LNCaP clone FGC (cell line): Measurements from ENCODE around the gene FHIT.

ENCODE experiments used
- DNase-seq: peaks from one replicate; pipeline ENCODE4 v3.0.0-alpha.2; 2011; ENCODE audit warnings: low read depth
- H3K4me3 ChIP-seq: 2 replicates; pipeline ENCODE4 v1.5.1; 2011; ENCODE audit warnings: mild to moderate bottlenecking, low read depth, low read length, control low read depth
- CTCF ChIP-seq: IDR thresholded peaks from 2 replicates; pipeline ENCODE4 v1.5.1; 2012; ENCODE audit warnings: mild to moderate bottlenecking; ENCODE audit not compliant: control insufficient read depth, insufficient read depth; ENCODE audit errors: extremely low read depth

Gene FHIT

GRCh38 chr3:60424942-60425341 is 826.3 kb downstream of the FHIT start:
- no peak for DNase-seq
- no peak overlapping the region for H3K4me3 ChIP-seq
- TF ChIP-seq CTCF = no peak

GRCh38 chr3:60424034-60424433 is 827.2 kb downstream of the FHIT start:
- no peak overlapping the region for H3K4me3 ChIP-seq

GRCh38 chr3:60423556-60423955 is 827.7 kb downstream of the FHIT start:
- no peak for DNase-seq
- no peak for TF ChIP-seq CTCF
- H3K4me3 ChIP-seq = no peak overlapping the region

More at GRCh38 chr3:60424034-60424433, 827.2 kb downstream of the FHIT start:
- TF ChIP-seq CTCF = no peak
- no peak for DNase-seq

GRCh38 chr3:60421749-60422446 is 829.4 kb downstream of the FHIT start:
- no peak overlapping the region for H3K4me3 ChIP-seq
- TF ChIP-seq CTCF = no peak
- DNase-seq = no peak

GRCh38 chr3:60417576-60417975 is 833.7 kb downstream of the FHIT start:
- H3K4me3 ChIP-seq = no peak overlapping the region
- no peak for TF ChIP-seq CTCF
- DNase-seq = no peak

- H3K4me3 ChIP-seq = no peak overlapping the region
- DNase-seq = no peak
- no peak for TF ChIP-seq CTCF
Measured at GRCh38 chr3:60414011-60414410, 837.2 kb downstream of the FHIT start.

GRCh38 chr3:60413551-60413950 is 837.7 kb downstream of the FHIT start:
- H3K4me3 ChIP-seq = no peak overlapping the region
- no peak for DNase-seq
- no peak for TF ChIP-seq CTCF
